ENCODE data around the gene KLHL29. TPM values are rescaled to one million over a fixed set of nuclear protein-coding genes. Genes with fewer than 3 reads are reported as not detected.

KLHL29 gene
- total RNA-seq, 1 donor from 2014 or later = 5.5 TPM

- H4K20me1 ChIP-seq (ENCODE audit: insufficient read depth, low read length) = no peaks in the 10 kb centered on the region
- Mint-ChIP-seq H3K4me3 (ENCODE audit: unreplicated experiment) (no peak overlapping the region), H3K4me1 (ENCODE audit: low read depth, unreplicated experiment) (no peaks in the 10 kb centered on the region), H3K27me3 (ENCODE audit: low read depth, unreplicated experiment) (peaks cover 47% of the 10 kb centered on the region), H3K27ac (ENCODE audit: unreplicated experiment) (no peak overlapping the region), H3K36me3 (ENCODE audit: low read depth, unreplicated experiment) (no peaks in the 10 kb centered on the region), H3K9me3 (ENCODE audit: unreplicated experiment) (peaks cover 9% of the 10 kb centered on the region)
- H3K4me3 ChIP-seq (ENCODE audit: insufficient read depth, low read depth, low read length) = no peak overlapping the region
- DNase-seq (ENCODE audit: low read depth) = no peak
- no peak overlapping the region for H3K4me2 ChIP-seq (ENCODE audit: low read length)
- H3K27me3 ChIP-seq (ENCODE audit: insufficient read depth, low read length) = peaks cover 2% of the 10 kb centered on the region
- H3K9me3 ChIP-seq (ENCODE audit: insufficient read depth, low read depth, low read length) = peaks cover 2% of the 10 kb centered on the region
- TF ChIP-seq EZH2 (IDR thresholded peaks at IDR 0.05; ENCODE audit: insufficient read depth, low read length) (no peak), CTCF (IDR thresholded peaks at IDR 0.05; ENCODE audit: insufficient read depth, low read depth, low read length) (no peak)
- H3K27ac ChIP-seq (ENCODE audit: low read depth, low read length) = no peak overlapping the region
- no peaks in the 10 kb centered on the region for H3K36me3 ChIP-seq (ENCODE audit: insufficient read depth, low read length)
- H3K79me2 ChIP-seq (ENCODE audit: insufficient read depth, low read length) = no peaks in the 10 kb centered on the region
- FAIRE-seq = no peak
- H2AFZ ChIP-seq (ENCODE audit: low read depth, low read length) = no peak overlapping the region
- H3K4me1 ChIP-seq (ENCODE audit: insufficient read depth, low read length) = no peaks in the 10 kb centered on the region
- H3K9ac ChIP-seq (ENCODE audit: low read length) = no peak overlapping the region
These were observed 35.5 kb upstream of the KLHL29 start for GRCh38 chr2:23349508-23349907.

GRCh38 chr2:23350041-23350791, 34.8 kb upstream of the KLHL29 start:
- no peak overlapping the region for H3K9ac ChIP-seq (ENCODE audit: low read length)
- no peak overlapping the region for H3K4me3 ChIP-seq (ENCODE audit: insufficient read depth, low read depth, low read length)
- DNase-seq (ENCODE audit: low read depth) = no peak

More at GRCh38 chr2:23350041-23350791, 34.8 kb upstream of the KLHL29 start:
- Mint-ChIP-seq H3K4me3 (ENCODE audit: unreplicated experiment) (no peak overlapping the region), H3K4me1 (ENCODE audit: low read depth, unreplicated experiment) (no peaks in the 10 kb centered on the region), H3K27ac (ENCODE audit: unreplicated experiment) (no peak overlapping the region), H3K9me3 (ENCODE audit: unreplicated experiment) (peaks cover 9% of the 10 kb centered on the region), H3K36me3 (ENCODE audit: low read depth, unreplicated experiment) (no peaks in the 10 kb centered on the region), H3K27me3 (ENCODE audit: low read depth, unreplicated experiment) (peaks cover 53% of the 10 kb centered on the region)
- Histone ChIP-seq H4K20me1 (ENCODE audit: insufficient read depth, low read length) (no peaks in the 10 kb centered on the region), H3K4me2 (ENCODE audit: low read length) (no peak overlapping the region), H3K27ac (ENCODE audit: low read depth, low read length) (no peak overlapping the region), H3K4me1 (ENCODE audit: insufficient read depth, low read length) (no peaks in the 10 kb centered on the region), H2AFZ (ENCODE audit: low read depth, low read length) (no peak overlapping the region), H3K27me3 (ENCODE audit: insufficient read depth, low read length) (peaks cover 4% of the 10 kb centered on the region), H3K79me2 (ENCODE audit: insufficient read depth, low read length) (no peaks in the 10 kb centered on the region), H3K36me3 (ENCODE audit: insufficient read depth, low read length) (no peaks in the 10 kb centered on the region), H3K9me3 (ENCODE audit: insufficient read depth, low read depth, low read length) (peaks cover 2% of the 10 kb centered on the region)
- FAIRE-seq = no peak
- no peak for TF ChIP-seq EZH2 (IDR thresholded peaks at IDR 0.05; ENCODE audit: insufficient read depth, low read length)
- no peak for TF ChIP-seq CTCF (IDR thresholded peaks at IDR 0.05; ENCODE audit: insufficient read depth, low read depth, low read length)
